Spleen (tissue), 11 donors: Measurements from ENCODE around the gene BTBD2. TPM values are rescaled to one million over a fixed set of nuclear protein-coding genes. Genes with fewer than 3 reads are reported as not detected.

Experiments
- DNase-seq: peaks from one replicate; pipeline ENCODE4 v3.0.0-alpha.2; 2020
- H3K27ac ChIP-seq, 8 donors: fragments of 200-600 bp; sonication (generic) in 7 of 8; 1 replicate in 4 of 8; 2 replicates in 4 of 8; pipeline versions ENCODE4 v1.5.0 to v1.8.0; 2016 to 2021; ENCODE audit warnings: inconsistent platforms in 4 of 8, mild to moderate bottlenecking in 4 of 8, moderate library complexity in 1 of 8
- H3K27me3 ChIP-seq, 7 donors: fragments of 200-600 bp; sonication (generic) in 6 of 7; replicated peaks in 1 of 7; 1 replicate in 4 of 7; 2 replicates in 3 of 7; pipeline versions ENCODE4 v1.5.0 to v1.8.0; 2016 to 2021; ENCODE audit warnings: inconsistent platforms in 3 of 7, mild to moderate bottlenecking in 1 of 7
- H3K36me3 ChIP-seq, 6 donors: fragments of 200-600 bp; sonication (generic) in 5 of 6; 1 replicate in 4 of 6; 2 replicates in 2 of 6; pipeline versions ENCODE4 v1.5.0 to v1.8.0; 2016 to 2021; ENCODE audit warnings: inconsistent platforms in 2 of 6
- H3K4me1 ChIP-seq, 6 donors: fragments of 200-600 bp; sonication (generic) in 5 of 6; 1 replicate in 3 of 6; 2 replicates in 3 of 6; pipeline versions ENCODE4 v1.5.0 to v1.8.0; 2016 to 2021; ENCODE audit warnings: inconsistent platforms in 3 of 6
- H3K4me3 ChIP-seq, 8 donors: fragments of 200-600 bp; sonication (generic) in 7 of 8; 1 replicate in 4 of 8; 2 replicates in 4 of 8; pipeline versions ENCODE4 v1.5.0 to v1.8.0; 2016 to 2021; ENCODE audit warnings: inconsistent platforms in 4 of 8, mild to moderate bottlenecking in 4 of 8, moderate library complexity in 2 of 8
- H3K9me3 ChIP-seq, 8 donors: fragments of 200-600 bp; sonication (generic) in 7 of 8; 1 replicate in 4 of 8; 2 replicates in 4 of 8; pipeline versions ENCODE4 v1.5.0 to v1.8.0; 2016 to 2021; ENCODE audit warnings: inconsistent platforms in 4 of 8
- CTCF ChIP-seq, 11 experiments: fragments of 200-600 bp in 7 of 11; fragments of 450-650 bp in 4 of 11; sonication (generic) in 4 of 11; IDR thresholded peaks in 8 of 11; conservative IDR thresholded peaks in 3 of 11; 1 replicate in 7 of 11; 2 replicates in 4 of 11; pipeline versions ENCODE4 v1.4.0 to v1.8.0; 2016 to 2021; ENCODE audit warnings: antibody characterized with exemption in 11 of 11, inconsistent platforms in 4 of 11, mild to moderate bottlenecking in 1 of 11
- POLR2A ChIP-seq, 3 donors: fragments of 450-650 bp; IDR thresholded peaks; one replicate each; pipeline ENCODE4 v1.5.1; 2017; ENCODE audit warnings: antibody characterized with exemption in 3 of 3, mild to moderate bottlenecking in 1 of 3
- POLR2AphosphoS5 ChIP-seq, 3 donors: sonication (generic); formaldehyde crosslinking; IDR thresholded peaks; one replicate each; pipeline ENCODE4 v1.5.1; 2017; ENCODE audit warnings: antibody characterized with exemption in 3 of 3
- WGBS, 5 donors: extraction: QIAGEN DNeasy Blood & Tissue Kit in 3 of 5; methylation state at CpG; one replicate each; pipeline versions ENCODE4 v1.1.5 to v1.1.7; 2013 to 2018; 5-methylcytosine and 5-hydroxymethylcytosine counted together
- intact Hi-C: fragments of 100-400 bp; cut with DNase I; formaldehyde crosslinking; loops from one replicate; pipeline ENCODE4 v1.15.0; 2023; ENCODE audit warnings: low total_unique reads
- polyA plus RNA-seq, 3 donors: library from polyadenylated mRNA; stranded (reverse); fragments of 200-250 nt; gene quantifications; one replicate each; pipeline ENCODE4 v1.2.1, GENCODE V29; 2013
- total RNA-seq, 7 donors: library from RNA; depleted of rRNA in 3 of 7; stranded (reverse); fragments of >200 nt in 3 of 7; fragmentation: NEBNext Ultra II Directional in 4 of 7; extraction: Animal tissue kit (Norgen Biotek cat#: 25700) in 4 of 7; gene quantifications; one replicate each; pipeline versions ENCODE4 v1.1.0 to v1.2.1, GENCODE V29; 2016 to 2021
- donor health status: healthy with polysubstance abuse.
- donor health status: DM: no; HTN: no; CAD: no; lungs with moderate emphysema.
- donor health status: DM: no; HTN: no; CAD: no.
- donor health status: Bipolar disorder and iron deficiency.
- donor health status: healthy.
- donor health status: DM: no; HTN: no; CAD: no.
- donor health status: DM: yes; HTN: yes; CAD: no.

BTBD2 gene
- total and polyA plus RNA-seq, 10 donors = 29.1 to 77.1 (median 57.1) TPM

GRCh38 chr19:2059422-2060201 is 44.1 kb upstream of the BTBD2 start:
- Histone ChIP-seq H3K4me1 (peaks cover 62 to 96% (median 82%) of the 10 kb centered on the region in 6 donors), H3K27ac (peak overlapping the region; percentile 98 to 100 (median 98)), H3K27me3 (no peaks in the 10 kb centered on the region), H3K4me3 (peak overlapping the region in 6 of 8 donors; percentile 39 to 79 (median 64)), H3K9me3 (no peaks in the 10 kb centered on the region), H3K36me3 (no peaks in the 10 kb centered on the region)
- 56 to 78% (median 72%) methylated on average over 15 to 24 of the region's 24 CpGs for WGBS, 5 donors
- intact Hi-C loops = no loop called here
- peak; percentile 85 for DNase-seq
- TF ChIP-seq POLR2A (IDR thresholded peaks at IDR 0.05) (no peak), POLR2AphosphoS5 (IDR thresholded peaks at IDR 0.05) (peak in 2 of 3 donors; percentile 48 to 58)

- H3K4me3 ChIP-seq = no peak overlapping the region
- H3K4me1 ChIP-seq = peaks cover 66 to 96% (median 86%) of the 10 kb centered on the region in 6 donors
- no peaks in the 10 kb centered on the region for H3K36me3 ChIP-seq
- no peak for TF ChIP-seq POLR2A (IDR thresholded peaks at IDR 0.05)
- TF ChIP-seq CTCF (IDR thresholded peaks at IDR 0.05 in 8 of 11, conservative IDR thresholded peaks at IDR 0.05 in 3 of 11) = no peak
- TF ChIP-seq POLR2AphosphoS5 (IDR thresholded peaks at IDR 0.05) = no peak
- WGBS, 5 donors = 84 to 92% (median 90%) methylated on average over 23 to 27 of the region's 27 CpGs
- no peaks in the 10 kb centered on the region for H3K27me3 ChIP-seq
- DNase-seq = no peak
- H3K27ac ChIP-seq = peak overlapping the region; percentile 98 to 100 (median 98)
- intact Hi-C loops = no loop called here
- no peaks in the 10 kb centered on the region for H3K9me3 ChIP-seq
Observed at GRCh38 chr19:2058570-2059421, 43.3 kb upstream of the BTBD2 start.

GRCh38 chr19:2057484-2058469 is 42.3 kb upstream of the BTBD2 start:
- peak overlapping the region; percentile 55 to 100 (median 98) for H3K27ac ChIP-seq
- TF ChIP-seq CTCF (IDR thresholded peaks at IDR 0.05 in 8 of 11, conservative IDR thresholded peaks at IDR 0.05 in 3 of 11) (no peak), POLR2AphosphoS5 (IDR thresholded peaks at IDR 0.05) (no peak), POLR2A (IDR thresholded peaks at IDR 0.05) (no peak)
- H3K36me3 ChIP-seq = no peaks in the 10 kb centered on the region
- no peak overlapping the region for H3K4me3 ChIP-seq
- 68 to 79% (median 73%) methylated on average over 22 to 23 of the region's 23 CpGs for WGBS, 5 donors
- H3K27me3 ChIP-seq = no peaks in the 10 kb centered on the region
- intact Hi-C loops = no loop called here
- H3K4me1 ChIP-seq = peaks cover 67 to 96% (median 90%) of the 10 kb centered on the region in 6 donors
- H3K9me3 ChIP-seq = no peaks in the 10 kb centered on the region
- DNase-seq = peak; percentile 82

- Histone ChIP-seq H3K4me1 (peaks cover 67 to 96% (median 90%) of the 10 kb centered on the region in 6 donors), H3K27me3 (no peaks in the 10 kb centered on the region), H3K4me3 (peak overlapping the region in 2 of 8 donors; percentile 9 to 53), H3K9me3 (no peaks in the 10 kb centered on the region), H3K36me3 (no peaks in the 10 kb centered on the region), H3K27ac (peak overlapping the region; percentile 55 to 100 (median 98))
- 22 to 51% (median 34%) methylated on average over 5 of the region's 5 CpGs for WGBS, 5 donors
- TF ChIP-seq CTCF (IDR thresholded peaks at IDR 0.05 in 8 of 11, conservative IDR thresholded peaks at IDR 0.05 in 3 of 11) (no peak), POLR2AphosphoS5 (IDR thresholded peaks at IDR 0.05) (no peak), POLR2A (IDR thresholded peaks at IDR 0.05) (no peak)
- peak; percentile 78 for DNase-seq
- intact Hi-C loops = no loop called here
Observed at GRCh38 chr19:2056837-2057192, 41.3 kb upstream of the BTBD2 start.
